Activated T-cell treated with anti-CD3 and anti-CD28 coated beads for 1 hour (primary cell): ENCODE data around the gene DMBT1.

ENCODE experiments used
- DNase-seq: peaks from one replicate; pipeline ENCODE4 v3.0.0-alpha.2; 2020; ENCODE audit warnings: low read depth

Gene DMBT1

GRCh38 chr10:122560279-122560804 is at the start of gene DMBT1:
Gene DMBT1, plus strand, starts transcription at chr10:122560754. Its CDS starts 17 bp downstream, at chr10:122560771.
- no peak for DNase-seq

DNA sequence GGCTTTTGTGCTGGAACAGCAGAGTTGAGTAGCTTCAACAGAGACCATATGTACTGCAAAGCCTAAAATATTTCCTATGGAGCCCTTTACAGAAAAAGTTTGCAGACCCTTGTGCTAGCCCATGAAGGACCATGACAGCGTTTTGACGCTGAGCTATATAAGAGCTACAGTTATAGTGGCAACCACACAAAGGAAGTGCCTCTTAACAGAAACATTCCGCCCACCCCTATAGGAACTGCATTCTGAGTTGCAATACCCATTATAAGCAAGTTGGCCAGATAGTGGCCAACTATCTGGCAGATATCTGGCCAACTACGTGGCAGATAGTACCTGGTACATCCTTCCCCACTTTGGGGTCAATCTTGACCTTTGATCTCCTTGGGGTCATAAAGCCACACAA is 47.5 kb upstream of the DMBT1 start:
- no peak for DNase-seq

- no peak for DNase-seq
Measured at GRCh38 chr10:122514045-122514840, 46.3 kb upstream of the DMBT1 start.

DNA sequence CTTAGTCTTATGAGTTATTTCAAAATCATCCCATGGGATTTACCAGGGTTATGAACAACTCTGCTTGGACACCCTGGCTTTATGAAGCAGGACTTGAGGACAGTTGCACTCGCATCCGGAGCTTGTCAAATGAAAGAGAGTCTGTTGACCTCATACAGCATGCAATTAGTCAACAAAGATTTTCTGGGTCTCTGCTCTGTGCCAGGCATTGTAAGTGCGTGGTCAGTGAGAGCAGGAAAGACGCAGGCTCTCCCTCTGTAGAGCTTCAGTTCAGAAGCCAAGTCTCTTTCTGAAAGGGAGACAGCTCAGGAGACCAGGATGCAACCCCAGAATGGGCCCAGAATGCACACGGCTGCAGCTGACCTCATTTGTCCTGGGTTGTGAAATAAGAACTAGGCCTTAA is 45.5 kb upstream of the DMBT1 start:
- no peak for DNase-seq

DNA sequence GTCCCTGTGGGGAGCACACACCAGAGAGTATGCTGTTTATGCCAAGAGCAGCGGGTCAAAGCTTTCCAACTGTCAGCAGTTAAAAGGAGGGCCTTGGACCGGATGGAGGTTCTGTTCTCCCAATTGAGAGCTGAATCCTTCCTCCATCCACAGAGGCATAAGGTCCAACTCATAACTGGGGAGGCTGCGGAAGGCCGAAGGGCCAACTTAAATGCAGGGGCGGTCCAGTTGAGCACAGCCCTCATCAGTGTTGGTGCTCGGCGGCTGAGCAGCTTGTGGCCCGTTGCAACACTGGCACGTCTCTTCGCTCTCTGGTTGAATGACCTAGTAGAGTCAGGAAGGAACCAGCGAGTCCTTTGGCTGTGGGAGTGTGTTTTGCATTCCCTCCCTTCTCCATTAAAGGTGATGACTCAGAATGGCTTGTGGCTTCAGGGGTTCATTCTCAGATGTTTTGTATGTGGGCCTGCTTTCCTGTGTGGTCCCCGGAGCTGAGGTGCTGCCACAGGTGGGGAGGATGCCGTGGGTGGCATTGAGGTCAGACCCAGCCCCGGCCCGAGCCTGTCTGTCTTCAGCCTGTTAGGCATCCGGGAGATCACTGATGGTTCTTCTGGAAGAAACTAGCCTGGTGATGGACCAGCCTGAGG is 44.8 kb upstream of the DMBT1 start:
- DNase-seq = peak; percentile 39

DNA sequence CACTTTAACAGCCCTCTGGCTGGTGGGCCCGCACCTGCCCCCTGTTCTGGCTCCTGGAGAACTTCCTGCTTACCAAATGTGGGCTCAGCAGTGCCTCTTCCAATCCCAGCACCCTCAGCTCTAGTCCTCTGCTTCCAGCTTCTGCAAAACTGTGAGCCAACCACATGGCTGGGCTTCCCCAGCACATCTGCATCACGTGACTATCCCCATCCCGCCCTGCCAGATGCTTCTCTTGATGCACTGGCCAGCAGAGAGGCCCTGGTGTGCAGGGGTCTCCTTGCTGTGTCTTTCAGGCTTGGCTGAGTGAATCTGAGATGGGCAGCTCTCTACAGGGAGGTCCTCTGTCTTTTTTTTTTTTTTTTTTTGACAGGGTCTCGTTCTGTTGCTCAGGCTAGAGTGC is 43.8 kb upstream of the DMBT1 start:
- DNase-seq = no peak

- no peak for DNase-seq
Measured at GRCh38 chr10:122519144-122519543, 41.4 kb upstream of the DMBT1 start.

- DNase-seq = no peak
Measured at GRCh38 chr10:122519873-122520272, 40.7 kb upstream of the DMBT1 start.

GRCh38 chr10:122521011-122521410 is 39.5 kb upstream of the DMBT1 start:
- no peak for DNase-seq

DNA sequence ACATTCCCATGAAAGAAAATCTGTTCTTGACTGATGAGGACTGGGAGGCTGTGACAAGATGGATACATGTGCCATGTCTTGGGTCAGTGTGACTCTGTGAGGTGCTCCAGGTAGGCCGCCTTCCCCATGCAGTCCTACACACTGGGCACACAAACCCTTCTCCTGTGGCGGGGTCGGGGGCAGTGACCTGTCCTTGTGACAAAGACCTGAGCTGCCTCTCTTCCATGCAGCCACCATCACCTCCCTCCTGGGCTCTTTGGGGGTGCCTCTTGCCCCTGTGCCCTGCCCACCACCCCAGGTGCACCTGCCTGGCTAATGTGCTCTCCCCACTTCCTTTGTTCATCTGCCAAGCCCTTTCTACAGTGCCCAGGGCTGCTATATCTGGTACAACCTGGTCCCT is 35.7 kb upstream of the DMBT1 start:
- DNase-seq = no peak

- no peak for DNase-seq
Measured at GRCh38 chr10:122525788-122526187, 34.8 kb upstream of the DMBT1 start.

DNA sequence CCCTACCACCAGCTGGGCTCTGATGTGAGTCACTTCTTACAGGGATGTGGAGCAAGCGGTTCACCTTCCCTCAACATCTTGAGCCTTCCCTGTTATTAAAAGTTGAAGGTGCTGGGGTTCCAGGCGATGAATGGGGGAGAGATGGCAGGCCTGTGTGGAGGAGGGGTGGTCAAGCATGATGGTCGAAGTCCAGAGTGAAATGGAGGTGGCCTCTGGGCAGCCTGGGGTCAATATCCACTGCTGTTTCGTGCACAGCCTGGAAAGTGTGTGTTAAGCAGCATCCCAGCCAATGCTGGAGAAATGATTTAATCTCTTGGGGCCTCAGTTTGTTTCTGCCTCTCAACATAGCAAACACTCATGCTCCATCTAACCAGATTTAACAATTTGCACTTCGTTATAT is 33.7 kb upstream of the DMBT1 start:
- DNase-seq = no peak

- no peak for DNase-seq
Measured at GRCh38 chr10:122530177-122530576, 30.4 kb upstream of the DMBT1 start.

- DNase-seq = no peak
Measured at GRCh38 chr10:122531261-122531660, 29.3 kb upstream of the DMBT1 start.

DNA sequence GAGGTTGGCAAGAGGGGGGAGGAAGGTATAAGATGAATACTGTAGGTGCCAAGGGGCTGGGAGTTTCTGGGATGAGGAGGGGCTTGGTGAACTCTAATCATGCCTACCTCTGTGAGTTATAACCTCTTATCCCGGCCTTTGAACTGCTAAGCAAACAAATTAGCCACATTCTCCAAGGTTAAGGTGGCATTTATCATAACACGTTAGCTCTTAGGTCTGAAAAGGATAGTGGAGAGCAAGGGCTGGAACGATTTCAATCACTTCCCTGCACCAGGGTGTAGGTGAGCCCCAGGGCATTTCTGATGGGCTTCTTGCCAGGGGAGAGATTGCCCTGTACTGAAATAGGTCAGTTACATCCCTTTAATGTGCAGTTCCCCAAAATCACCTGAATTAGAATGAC is 28.6 kb upstream of the DMBT1 start:
- DNase-seq = no peak

DNA sequence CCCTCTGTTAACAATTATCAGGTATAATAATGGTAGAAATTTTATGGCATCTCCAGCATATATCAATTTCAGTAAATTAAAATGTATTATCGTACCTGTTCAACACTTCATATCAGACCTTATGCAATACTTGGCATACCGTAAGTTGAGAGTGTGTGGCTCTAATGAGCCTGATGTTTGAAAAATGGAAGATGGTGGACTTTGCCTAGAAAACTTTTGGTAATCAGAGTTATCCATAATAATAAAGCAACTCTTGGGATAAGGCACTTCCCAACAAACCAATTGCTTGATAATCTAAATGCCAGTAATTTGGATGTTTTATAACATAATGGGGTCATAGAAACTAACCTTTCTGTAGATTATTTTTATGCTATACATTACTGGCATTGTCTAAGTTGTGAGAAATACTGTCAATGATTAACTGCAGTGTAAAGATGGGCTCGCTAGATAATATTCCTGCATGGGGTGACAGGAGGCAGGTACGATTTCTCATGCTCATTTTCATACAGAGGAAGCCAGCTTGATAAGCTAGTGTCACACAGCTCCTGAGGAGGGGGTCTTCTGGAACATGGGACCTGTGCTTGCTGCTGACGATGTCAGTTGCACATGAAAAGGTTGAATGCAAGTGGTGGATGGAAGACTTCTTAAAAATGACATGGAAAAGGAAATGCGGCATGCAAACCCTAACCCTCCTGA is 27.8 kb upstream of the DMBT1 start:
- no peak for DNase-seq

- DNase-seq = no peak
Measured at GRCh38 chr10:122537545-122537944, 23.0 kb upstream of the DMBT1 start.

- no peak for DNase-seq
Measured at GRCh38 chr10:122541541-122542002, 19.0 kb upstream of the DMBT1 start.

GRCh38 chr10:122543676-122544445 is 16.7 kb upstream of the DMBT1 start:
- no peak for DNase-seq

- no peak for DNase-seq
Measured at GRCh38 chr10:122544493-122544892, 16.1 kb upstream of the DMBT1 start.

DNA sequence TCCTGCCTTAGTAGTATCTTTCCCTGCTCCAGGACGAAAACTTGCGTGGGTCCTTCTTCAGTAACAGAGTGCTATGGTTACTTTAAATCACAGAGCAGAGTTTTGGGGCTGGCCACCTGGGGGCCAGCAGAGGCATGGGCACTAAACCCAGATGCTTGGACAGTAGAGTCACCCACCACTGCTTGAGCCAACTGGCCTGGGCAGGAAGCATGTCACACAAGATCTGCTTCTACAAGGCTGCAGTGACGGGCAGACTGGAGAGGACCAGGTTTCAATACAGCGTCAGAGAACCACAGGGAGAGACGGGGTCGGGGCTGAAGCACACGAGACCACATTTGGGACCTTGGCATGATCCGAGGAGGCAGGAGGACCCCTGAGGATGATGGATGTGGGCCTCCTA is 14.3 kb upstream of the DMBT1 start:
- no peak for DNase-seq
